GM23338 (cell line): ENCODE data around the gene VEPH1. TPM values are rescaled to one million over a fixed set of nuclear protein-coding genes. Genes with fewer than 3 reads are reported as not detected.

Source experiments
- ATAC-seq: fragments of 200-7000 bp; cut with Tn5 transposase; 3 replicates; pipeline ENCODE4 v1.9.1; 2020
- DNase-seq: peaks from one replicate; pipeline ENCODE4 v3.0.0-alpha.2; 2015; ENCODE audit warnings: low spot score
- H2AFZ ChIP-seq: fragments of 200-600 bp; sonication (generic); 2 replicates; pipeline ENCODE4 v1.8.0; 2016; ENCODE audit warnings: antibody characterized with exemption, mild to moderate bottlenecking, moderate library complexity
- H3F3A ChIP-seq: fragments of 200-600 bp; sonication (generic); replicated peaks from 2 replicates; pipeline ENCODE4 v1.8.0; 2017; ENCODE audit warnings: antibody characterized with exemption, mixed run types, low read depth
- H3K27ac ChIP-seq: fragments of 200-600 bp; sonication (generic); 2 replicates; pipeline ENCODE4 v1.6.1; 2016; ENCODE audit warnings: low read depth
- H3K27me3 ChIP-seq: fragments of 200-600 bp; sonication (generic); 2 replicates; pipeline ENCODE4 v1.8.0; 2016; ENCODE audit warnings: mild to moderate bottlenecking, mixed run types, moderate library complexity; ENCODE audit not compliant: insufficient read depth
- H3K36me3 ChIP-seq: fragments of 200-600 bp; sonication (generic); 2 replicates; pipeline ENCODE4 v1.8.0; 2016; ENCODE audit warnings: mild to moderate bottlenecking; ENCODE audit not compliant: insufficient read depth
- H3K4me1 ChIP-seq: fragments of 200-600 bp; sonication (generic); 2 replicates; pipeline ENCODE4 v1.8.0; 2016; ENCODE audit warnings: mild to moderate bottlenecking, moderate library complexity; ENCODE audit not compliant: insufficient read depth
- H3K4me2 ChIP-seq: fragments of 200-600 bp; sonication (generic); 2 replicates; pipeline ENCODE4 v1.7.1; 2017; ENCODE audit warnings: mixed run types
- H3K4me3 ChIP-seq: fragments of 200-600 bp; sonication (generic); 2 replicates; pipeline ENCODE4 v1.6.1; 2016; ENCODE audit warnings: mixed run types
- H3K79me2 ChIP-seq: fragments of 200-600 bp; sonication (generic); replicated peaks from 2 replicates; pipeline ENCODE4 v1.8.0; 2017; ENCODE audit warnings: mild to moderate bottlenecking; ENCODE audit not compliant: insufficient read depth
- H3K9me2 ChIP-seq: fragments of 200-600 bp; sonication (generic); 2 replicates; pipeline ENCODE4 v1.8.0; 2017; ENCODE audit not compliant: insufficient read depth
- H4K20me1 ChIP-seq: fragments of 200-600 bp; sonication (generic); replicated peaks from 2 replicates; pipeline ENCODE4 v1.8.0; 2017; ENCODE audit warnings: mild to moderate bottlenecking; ENCODE audit not compliant: insufficient read depth
- H3K27ac Mint-ChIP-seq: 2 replicates; pipeline ENCODE4 v1.8.0; 2020; ENCODE audit warnings: inconsistent platforms, mild to moderate bottlenecking, moderate library complexity, mixed read lengths
- H3K27me3 Mint-ChIP-seq: 3 replicates; pipeline ENCODE4 v1.8.0; 2022; ENCODE audit warnings: low read depth, mild to moderate bottlenecking, moderate library complexity, mixed read lengths, inconsistent platforms; ENCODE audit not compliant: insufficient read depth, poor library complexity
- H3K36me3 Mint-ChIP-seq: 3 replicates; pipeline ENCODE4 v1.8.0; 2021; ENCODE audit warnings: low read depth, mild to moderate bottlenecking, inconsistent platforms, moderate library complexity, mixed read lengths
- H3K4me1 Mint-ChIP-seq: 3 replicates; pipeline ENCODE4 v1.8.0; 2020; ENCODE audit warnings: mild to moderate bottlenecking, inconsistent platforms, mixed read lengths
- H3K4me3 Mint-ChIP-seq: 3 replicates; pipeline ENCODE4 v1.8.0; 2021; ENCODE audit warnings: moderate library complexity, mild to moderate bottlenecking, inconsistent platforms, mixed read lengths
- H3K9me3 Mint-ChIP-seq: 3 replicates; pipeline ENCODE4 v1.8.0; 2020; ENCODE audit warnings: moderate library complexity, mild to moderate bottlenecking, inconsistent platforms, mixed read lengths
- CREB1 ChIP-seq: fragments of 250-450 bp; sonication (Bioruptor Pico); IDR thresholded peaks from 2 replicates; pipeline ENCODE4 v1.5.0; 2020; ENCODE audit warnings: low read depth, mild to moderate bottlenecking, moderate library complexity
- CTCF ChIP-seq, 2 experiments: fragments of 200-600 bp in 1 of 2; sonication (generic) in 1 of 2; conservative IDR thresholded peaks; 2 replicates each; pipeline versions ENCODE4 v1.5.1 to v1.6.1; 2016 to 2017; ENCODE audit warnings: antibody characterized with exemption in 2 of 2, low read depth in 2 of 2, mild to moderate bottlenecking in 2 of 2, moderate library complexity in 1 of 2
- EZH2 ChIP-seq: fragments of 200-600 bp; sonication (generic); IDR thresholded peaks from one replicate; pipeline ENCODE4 v1.8.0; 2017; ENCODE audit warnings: antibody characterized with exemption, mild to moderate bottlenecking, low read depth; ENCODE audit not compliant: unreplicated experiment
- EZH2phosphoT487 ChIP-seq: fragments of 200-600 bp; sonication (generic); IDR thresholded peaks from one replicate; pipeline ENCODE4 v1.8.1; 2018; ENCODE audit warnings: antibody characterized with exemption; ENCODE audit not compliant: unreplicated experiment
- JUNB ChIP-seq: IDR thresholded peaks from one replicate; pipeline ENCODE4 v1.6.1; 2016; ENCODE audit warnings: antibody characterized with exemption; ENCODE audit not compliant: unreplicated experiment
- NANOG ChIP-seq: IDR thresholded peaks from 2 replicates; pipeline ENCODE4 v1.6.1; 2016; ENCODE audit warnings: antibody characterized with exemption, borderline replicate concordance
- POLR2AphosphoS5 ChIP-seq: IDR thresholded peaks from 2 replicates; pipeline ENCODE4 v1.6.1; 2016; ENCODE audit warnings: antibody characterized with exemption, low read depth
- REST ChIP-seq: IDR thresholded peaks from one replicate; pipeline ENCODE4 v1.6.1; 2018; ENCODE audit warnings: antibody characterized with exemption; ENCODE audit not compliant: unreplicated experiment
- STAT1 ChIP-seq: IDR thresholded peaks from one replicate; pipeline ENCODE4 v1.6.1; 2016; ENCODE audit warnings: antibody characterized with exemption; ENCODE audit not compliant: unreplicated experiment
- ZNF114 ChIP-seq: fragments of 250-450 bp; sonication (Bioruptor Pico); IDR thresholded peaks from 2 replicates; pipeline ENCODE4 v1.5.0; 2020; ENCODE audit warnings: mild to moderate bottlenecking, moderate library complexity
- ZNF331 ChIP-seq: fragments of 250-450 bp; sonication (Bioruptor Pico); IDR thresholded peaks from 2 replicates; pipeline ENCODE4 v1.5.0; 2020; ENCODE audit warnings: low read depth, mild to moderate bottlenecking, moderate library complexity
- ZNF462 ChIP-seq: fragments of 250-450 bp; sonication (Bioruptor Pico); IDR thresholded peaks from 2 replicates; pipeline ENCODE4 v1.5.0; 2020; ENCODE audit warnings: mild to moderate bottlenecking, moderate library complexity
- polyA plus RNA-seq: library from polyadenylated mRNA; unstranded; fragments of >200 nt; fragmentation: Nextera tagmentation; extraction: Ambion mirVana; gene quantifications from 2 replicates; pipeline ENCODE4 v1.2.1, GENCODE V29; 2016
- total RNA-seq: library from RNA; depleted of rRNA; stranded (reverse); fragments of >200 nt; shearing (Covaris generic); gene quantifications from 2 replicates; pipeline ENCODE4 v1.2.3, GENCODE V29; 2014
- TF ChIP-seq, protein P1 (sequence below): IDR thresholded peaks from 2 replicates; pipeline ENCODE4 v1.6.1; 2016; ENCODE audit warnings: antibody characterized with exemption

The VEPH1 gene
- total and polyA plus RNA-seq, 2 experiments from 2014 or later = 15.4 to 33.8 TPM

DNA sequence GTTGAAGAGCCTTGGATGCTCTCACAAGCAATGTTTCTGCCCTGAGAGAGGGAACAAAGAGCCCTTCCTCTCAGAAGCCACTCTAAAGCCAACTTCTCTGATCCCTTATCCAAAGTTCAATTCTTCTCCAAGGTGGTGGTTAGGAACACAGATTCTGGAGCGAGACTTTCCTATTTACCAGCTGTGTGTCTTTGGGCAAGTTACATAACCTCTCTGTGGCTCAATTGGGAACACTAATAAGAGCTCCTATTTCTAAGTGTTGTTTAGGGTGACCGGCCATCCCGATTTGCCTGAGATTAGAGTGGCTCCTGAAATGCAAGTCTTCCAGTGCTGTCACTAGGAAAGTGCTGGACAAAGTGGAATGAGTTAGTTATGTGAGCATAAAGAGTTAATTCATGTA, 175.4 kb downstream of the VEPH1 start:
- no peak overlapping the region for H3K4me3 Mint-ChIP-seq
- TF ChIP-seq REST (no peak), POLR2AphosphoS5 (no peak), CREB1 (CRISPR knock-in tag) (no peak), STAT1 (no peak), ZNF331 (CRISPR knock-in tag) (no peak), ZNF462 (CRISPR knock-in tag) (no peak), CTCF (conservative IDR thresholded peaks at IDR 0.05; ENCODE audit: low read depth in 2 of 2) (no peak), JUNB (no peak), ZNF114 (CRISPR knock-in tag) (no peak), NANOG (no peak), EZH2 (no peak), EZH2phosphoT487 (no peak)
- TF ChIP-seq, protein P1, sequence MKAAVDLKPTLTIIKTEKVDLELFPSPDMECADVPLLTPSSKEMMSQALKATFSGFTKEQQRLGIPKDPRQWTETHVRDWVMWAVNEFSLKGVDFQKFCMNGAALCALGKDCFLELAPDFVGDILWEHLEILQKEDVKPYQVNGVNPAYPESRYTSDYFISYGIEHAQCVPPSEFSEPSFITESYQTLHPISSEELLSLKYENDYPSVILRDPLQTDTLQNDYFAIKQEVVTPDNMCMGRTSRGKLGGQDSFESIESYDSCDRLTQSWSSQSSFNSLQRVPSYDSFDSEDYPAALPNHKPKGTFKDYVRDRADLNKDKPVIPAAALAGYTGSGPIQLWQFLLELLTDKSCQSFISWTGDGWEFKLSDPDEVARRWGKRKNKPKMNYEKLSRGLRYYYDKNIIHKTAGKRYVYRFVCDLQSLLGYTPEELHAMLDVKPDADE = no peak
- H3K36me3 ChIP-seq = no peaks in the 10 kb centered on the region
- H3K27ac Mint-ChIP-seq = no peak overlapping the region
- no peak overlapping the region for H3K4me3 ChIP-seq
- no peaks in the 10 kb centered on the region for H3K79me2 ChIP-seq
- H3K4me1 ChIP-seq = no peaks in the 10 kb centered on the region
- H3K27ac ChIP-seq = no peak overlapping the region
- no peaks in the 10 kb centered on the region for H3F3A ChIP-seq
- ATAC-seq (no peak), DNase-seq (no peak)
- H3K27me3 ChIP-seq = no peaks in the 10 kb centered on the region
- H2AFZ ChIP-seq = no peak overlapping the region
- H3K36me3 Mint-ChIP-seq = peaks cover 5% of the 10 kb centered on the region; the same call in 1 of the 3 replicates
- no peaks in the 10 kb centered on the region for H3K4me1 Mint-ChIP-seq
- H3K9me3 Mint-ChIP-seq = peaks cover 8% of the 10 kb centered on the region; the same call in 2 of the 3 replicates
- H3K27me3 Mint-ChIP-seq = no peaks in the 10 kb centered on the region
- no peaks in the 10 kb centered on the region for H4K20me1 ChIP-seq
- H3K9me2 ChIP-seq = no peaks in the 10 kb centered on the region
- H3K4me2 ChIP-seq = no peak overlapping the region
